NCI-H187 treated with DMSO at 0.1 percent for 48 hours (cell line): ENCODE measurements around the gene TNFAIP8.

Experiments
- DNase-seq: peaks from one replicate; lab custom pipeline; 2025; lab: John Stamatoyannopoulos, UW

TNFAIP8 gene

GRCh38 chr5:119370486-119370885, 14.7 kb downstream of the TNFAIP8 start:
- DNase-seq, result no peak

- no peak for DNase-seq
Measured at GRCh38 chr5:119371146-119371545, 15.3 kb downstream of the TNFAIP8 start.

- no peak for DNase-seq
Measured at GRCh38 chr5:119373449-119373858, 17.6 kb downstream of the TNFAIP8 start.

- no peak for DNase-seq
Measured at GRCh38 chr5:119374901-119375300, 19.1 kb downstream of the TNFAIP8 start.

- DNase-seq, result no peak
Measured at GRCh38 chr5:119377066-119377465, 21.2 kb downstream of the TNFAIP8 start.

GRCh38 chr5:119378075-119378700, 22.4 kb downstream of the TNFAIP8 start:
- no peak for DNase-seq

GRCh38 chr5:119379096-119379495, 23.3 kb downstream of the TNFAIP8 start:
- DNase-seq, result no peak

- no peak for DNase-seq
Measured at GRCh38 chr5:119379942-119380547, 24.2 kb downstream of the TNFAIP8 start.

- no peak for DNase-seq
Measured at GRCh38 chr5:119382169-119382568, 26.4 kb downstream of the TNFAIP8 start.

- no peak for DNase-seq
Measured at GRCh38 chr5:119383008-119383407, 27.2 kb downstream of the TNFAIP8 start.

GRCh38 chr5:119385136-119385535, 29.3 kb downstream of the TNFAIP8 start:
- no peak for DNase-seq

GRCh38 chr5:119385536-119386128, 29.8 kb downstream of the TNFAIP8 start:
- no peak for DNase-seq

GRCh38 chr5:119386596-119387344, 31.0 kb downstream of the TNFAIP8 start:
- DNase-seq, result no peak

GRCh38 chr5:119387945-119388618, 32.3 kb downstream of the TNFAIP8 start:
- no peak for DNase-seq

- no peak for DNase-seq
Measured at GRCh38 chr5:119388619-119389190, 32.9 kb downstream of the TNFAIP8 start.

- no peak for DNase-seq
Measured at GRCh38 chr5:119389288-119390030, 33.6 kb downstream of the TNFAIP8 start.

- no peak for DNase-seq
Measured at GRCh38 chr5:119390404-119390803, 34.6 kb downstream of the TNFAIP8 start.

- DNase-seq, result no peak
Measured at GRCh38 chr5:119393201-119393691, 37.4 kb downstream of the TNFAIP8 start.

- DNase-seq, result no peak
Measured at GRCh38 chr5:119393746-119394145, 37.9 kb downstream of the TNFAIP8 start.

GRCh38 chr5:119395080-119395836, 39.4 kb downstream of the TNFAIP8 start:
- DNase-seq, result no peak
